Glomerular visceral epithelial cell (primary cell): ENCODE results near the gene PDIA3.
"Not testable (repeated sequence)": the region's sequence is repeated elsewhere in the genome, so short reads cannot be mapped to it uniquely, and the experiment has no call there.

Experiments used
- DNase-seq: peaks from one replicate; pipeline ENCODE4 v3.0.0-alpha.2; 2016; ENCODE audit errors: extremely low spot score

PDIA3 gene

GRCh38 chr15:43776718-43777266 is 30.6 kb downstream of the PDIA3 start, which contains the start of gene ELL3:
Gene ELL3 (minus strand): TSS chr15:43776966. CDS start chr15:43776901, 65 bp downstream.
- peak; percentile 81 for DNase-seq

- peak; percentile 79 for DNase-seq
Measured at GRCh38 chr15:43777267-43777914, 31.2 kb downstream of the PDIA3 start.

GRCh38 chr15:43779016-43779415 is 32.8 kb downstream of the PDIA3 start:
- DNase-seq = no peak

GRCh38 chr15:43789409-43789808 is 43.2 kb downstream of the PDIA3 start:
- DNase-seq = no peak

GRCh38 chr15:43791993-43792760 is 45.9 kb downstream of the PDIA3 start, which contains the start of gene SERF2:
Gene SERF2 (plus strand): TSS chr15:43792320. CDS start chr15:43792377, 57 bp downstream.
- DNase-seq = peak; percentile 100

- peak; percentile 26 for DNase-seq
Measured at GRCh38 chr15:43792761-43793476, 46.7 kb downstream of the PDIA3 start.

GRCh38 chr15:43793647-43794046 is 47.4 kb downstream of the PDIA3 start:
- no peak for DNase-seq

GRCh38 chr15:43794269-43795037 is 48.2 kb downstream of the PDIA3 start:
- DNase-seq = peak; percentile 77

GRCh38 chr15:43795197-43795596 is 49.0 kb downstream of the PDIA3 start:
- DNase-seq = no peak

- DNase-seq = no peak
Measured at GRCh38 chr15:43795997-43796396, 49.8 kb downstream of the PDIA3 start.

- no peak for DNase-seq
Measured at GRCh38 chr15:43796566-43796965, 50.3 kb downstream of the PDIA3 start.

GRCh38 chr15:43799209-43799944 is 53.1 kb downstream of the PDIA3 start:
- peak; percentile 8 for DNase-seq

- DNase-seq = no peak
Measured at GRCh38 chr15:43799945-43800285, 53.7 kb downstream of the PDIA3 start, which contains the start of gene SERINC4. Gene SERINC4 (minus strand): TSS chr15:43800220. CDS start chr15:43799986, 234 bp downstream.

GRCh38 chr15:43800286-43801141 is 54.3 kb downstream of the PDIA3 start, which contains the start of gene HYPK:
Gene HYPK (plus strand): TSS chr15:43800599. CDS start chr15:43800623, 24 bp downstream.
- DNase-seq = peak; percentile 91

- DNase-seq = not testable (repeated sequence)
Measured at GRCh38 chr15:43802676-43803075, 56.4 kb downstream of the PDIA3 start.

GRCh38 chr15:43808435-43808950 is 62.3 kb downstream of the PDIA3 start:
- DNase-seq = no peak

GRCh38 chr15:43808960-43809678 is 62.9 kb downstream of the PDIA3 start:
- DNase-seq = no peak

GRCh38 chr15:43815064-43815463 is 68.8 kb downstream of the PDIA3 start:
- DNase-seq = not testable (repeated sequence)

- no peak for DNase-seq
Measured at GRCh38 chr15:43821505-43821904, 75.3 kb downstream of the PDIA3 start.
